ENCODE measurements around the gene ALDH16A1. TPM values are rescaled to one million over a fixed set of nuclear protein-coding genes. Genes with fewer than 3 reads are reported as not detected.

The ALDH16A1 gene
- total and polyA plus RNA-seq, 10 of the 15 experiments (the other 5 are each of a cell fraction or from before 2014, with no cell fraction given) = 1.7 to 49.3 (median 18.1) TPM

DNA sequence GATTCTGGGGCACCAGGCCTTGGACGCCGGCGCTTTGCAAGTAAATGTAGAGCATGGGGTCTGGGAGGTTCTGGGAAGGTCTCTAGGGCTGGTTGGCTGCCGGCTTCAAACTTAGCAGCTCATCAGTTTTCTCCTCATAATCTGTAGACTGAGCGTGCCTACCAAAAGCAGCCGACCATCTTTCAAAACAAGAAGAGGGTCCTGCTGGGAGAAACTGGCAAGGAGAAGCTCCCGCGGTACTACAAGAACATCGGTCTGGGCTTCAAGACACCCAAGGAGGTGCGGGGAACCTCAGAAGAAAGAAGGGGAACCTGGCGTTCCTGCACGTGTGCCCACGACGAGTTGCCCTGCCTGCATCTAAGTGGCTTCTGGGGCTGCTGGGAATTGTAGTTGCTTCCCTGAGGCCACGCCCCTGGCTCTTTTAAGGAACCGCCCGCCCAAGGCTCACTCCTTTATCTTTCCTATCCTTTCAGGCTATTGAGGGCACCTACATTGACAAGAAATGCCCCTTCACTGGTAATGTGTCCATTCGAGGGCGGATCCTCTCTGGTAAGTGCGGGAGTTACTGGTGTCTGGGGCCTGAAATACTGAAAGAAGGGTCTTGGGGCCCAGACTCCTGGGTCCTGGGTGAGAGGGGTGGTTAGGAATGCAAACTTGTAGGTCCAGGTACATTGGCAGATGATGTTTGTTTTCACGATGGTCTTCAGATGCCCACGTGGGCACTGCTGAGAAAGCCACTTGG is 44.2 kb downstream of the ALDH16A1 start (continued):
- TF ChIP-seq, protein P1, sequence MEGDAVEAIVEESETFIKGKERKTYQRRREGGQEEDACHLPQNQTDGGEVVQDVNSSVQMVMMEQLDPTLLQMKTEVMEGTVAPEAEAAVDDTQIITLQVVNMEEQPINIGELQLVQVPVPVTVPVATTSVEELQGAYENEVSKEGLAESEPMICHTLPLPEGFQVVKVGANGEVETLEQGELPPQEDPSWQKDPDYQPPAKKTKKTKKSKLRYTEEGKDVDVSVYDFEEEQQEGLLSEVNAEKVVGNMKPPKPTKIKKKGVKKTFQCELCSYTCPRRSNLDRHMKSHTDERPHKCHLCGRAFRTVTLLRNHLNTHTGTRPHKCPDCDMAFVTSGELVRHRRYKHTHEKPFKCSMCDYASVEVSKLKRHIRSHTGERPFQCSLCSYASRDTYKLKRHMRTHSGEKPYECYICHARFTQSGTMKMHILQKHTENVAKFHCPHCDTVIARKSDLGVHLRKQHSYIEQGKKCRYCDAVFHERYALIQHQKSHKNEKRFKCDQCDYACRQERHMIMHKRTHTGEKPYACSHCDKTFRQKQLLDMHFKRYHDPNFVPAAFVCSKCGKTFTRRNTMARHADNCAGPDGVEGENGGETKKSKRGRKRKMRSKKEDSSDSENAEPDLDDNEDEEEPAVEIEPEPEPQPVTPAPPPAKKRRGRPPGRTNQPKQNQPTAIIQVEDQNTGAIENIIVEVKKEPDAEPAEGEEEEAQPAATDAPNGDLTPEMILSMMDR (IDR thresholded peaks at IDR 0.05 in 2 of 3, conservative IDR thresholded peaks at IDR 0.05 in 1 of 3; ENCODE audit: control insufficient read depth in 2 of 3, extremely low read depth in 1 of 3, insufficient read depth in 1 of 3, low read depth in 3 of 3, low read length in 3 of 3) = no peak
- TF ChIP-seq, protein P2, sequence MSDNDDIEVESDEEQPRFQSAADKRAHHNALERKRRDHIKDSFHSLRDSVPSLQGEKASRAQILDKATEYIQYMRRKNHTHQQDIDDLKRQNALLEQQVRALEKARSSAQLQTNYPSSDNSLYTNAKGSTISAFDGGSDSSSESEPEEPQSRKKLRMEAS (IDR thresholded peaks at IDR 0.05; ENCODE audit: low read depth, low read length) = peak; percentile 77; the same call in 1 of the 2 replicates
- TF ChIP-seq MYB (IDR thresholded peaks at IDR 0.05; ENCODE audit: borderline replicate concordance, low read depth, low read length) (no peak), SP1 (IDR thresholded peaks at IDR 0.05; ENCODE audit: low read depth, low read length) (no peak), SIX5 (IDR thresholded peaks at IDR 0.05; ENCODE audit: low read depth, low read length, severe bottlenecking) (peak; percentile 78), ZSCAN29 (IDR thresholded peaks at IDR 0.05) (no peak), ASH2L (IDR thresholded peaks at IDR 0.05; ENCODE audit: borderline replicate concordance, low read depth) (no peak), BRCA1 (IDR thresholded peaks at IDR 0.05; ENCODE audit: low read depth, low read length) (no peak), IKZF1 (conservative IDR thresholded peaks at IDR 0.05) (no peak), POLR2AphosphoS2 (IDR thresholded peaks at IDR 0.05; ENCODE audit: low read depth, low read length) (no peak), SMC3 (IDR thresholded peaks at IDR 0.05; ENCODE audit: borderline replicate concordance, low read length) (no peak), BACH1 (IDR thresholded peaks at IDR 0.05; ENCODE audit: borderline replicate concordance) (0 out of 2 replicates have a peak, but pooled peaks have one; percentile 23), PML (IDR thresholded peaks at IDR 0.05; ENCODE audit: low read length) (no peak), MEF2A (IDR thresholded peaks at IDR 0.05; ENCODE audit: insufficient read depth, low read depth, low read length) (no peak), GATAD2B (conservative IDR thresholded peaks at IDR 0.05; ENCODE audit: low read depth) (no peak)
- TF ChIP-seq, protein P3, sequence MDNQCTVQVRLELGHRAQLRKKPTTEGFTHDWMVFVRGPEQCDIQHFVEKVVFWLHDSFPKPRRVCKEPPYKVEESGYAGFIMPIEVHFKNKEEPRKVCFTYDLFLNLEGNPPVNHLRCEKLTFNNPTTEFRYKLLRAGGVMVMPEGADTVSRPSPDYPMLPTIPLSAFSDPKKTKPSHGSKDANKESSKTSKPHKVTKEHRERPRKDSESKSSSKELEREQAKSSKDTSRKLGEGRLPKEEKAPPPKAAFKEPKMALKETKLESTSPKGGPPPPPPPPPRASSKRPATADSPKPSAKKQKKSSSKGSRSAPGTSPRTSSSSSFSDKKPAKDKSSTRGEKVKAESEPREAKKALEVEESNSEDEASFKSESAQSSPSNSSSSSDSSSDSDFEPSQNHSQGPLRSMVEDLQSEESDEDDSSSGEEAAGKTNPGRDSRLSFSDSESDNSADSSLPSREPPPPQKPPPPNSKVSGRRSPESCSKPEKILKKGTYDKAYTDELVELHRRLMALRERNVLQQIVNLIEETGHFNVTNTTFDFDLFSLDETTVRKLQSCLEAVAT (IDR thresholded peaks at IDR 0.05) = no peak
- TF ChIP-seq, protein P4, sequence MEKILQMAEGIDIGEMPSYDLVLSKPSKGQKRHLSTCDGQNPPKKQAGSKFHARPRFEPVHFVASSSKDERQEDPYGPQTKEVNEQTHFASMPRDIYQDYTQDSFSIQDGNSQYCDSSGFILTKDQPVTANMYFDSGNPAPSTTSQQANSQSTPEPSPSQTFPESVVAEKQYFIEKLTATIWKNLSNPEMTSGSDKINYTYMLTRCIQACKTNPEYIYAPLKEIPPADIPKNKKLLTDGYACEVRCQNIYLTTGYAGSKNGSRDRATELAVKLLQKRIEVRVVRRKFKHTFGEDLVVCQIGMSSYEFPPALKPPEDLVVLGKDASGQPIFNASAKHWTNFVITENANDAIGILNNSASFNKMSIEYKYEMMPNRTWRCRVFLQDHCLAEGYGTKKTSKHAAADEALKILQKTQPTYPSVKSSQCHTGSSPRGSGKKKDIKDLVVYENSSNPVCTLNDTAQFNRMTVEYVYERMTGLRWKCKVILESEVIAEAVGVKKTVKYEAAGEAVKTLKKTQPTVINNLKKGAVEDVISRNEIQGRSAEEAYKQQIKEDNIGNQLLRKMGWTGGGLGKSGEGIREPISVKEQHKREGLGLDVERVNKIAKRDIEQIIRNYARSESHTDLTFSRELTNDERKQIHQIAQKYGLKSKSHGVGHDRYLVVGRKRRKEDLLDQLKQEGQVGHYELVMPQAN (conservative IDR thresholded peaks at IDR 0.05) = peak; percentile 67; the same call in 1 of the 2 replicates
- TF ChIP-seq, protein P5, sequence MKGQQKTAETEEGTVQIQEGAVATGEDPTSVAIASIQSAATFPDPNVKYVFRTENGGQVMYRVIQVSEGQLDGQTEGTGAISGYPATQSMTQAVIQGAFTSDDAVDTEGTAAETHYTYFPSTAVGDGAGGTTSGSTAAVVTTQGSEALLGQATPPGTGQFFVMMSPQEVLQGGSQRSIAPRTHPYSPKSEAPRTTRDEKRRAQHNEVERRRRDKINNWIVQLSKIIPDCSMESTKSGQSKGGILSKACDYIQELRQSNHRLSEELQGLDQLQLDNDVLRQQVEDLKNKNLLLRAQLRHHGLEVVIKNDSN (IDR thresholded peaks at IDR 0.05; ENCODE audit: borderline replicate concordance, extremely low read length, insufficient read depth, low read depth, low read length) = peak; percentile 55
- TF ChIP-seq, protein P6, sequence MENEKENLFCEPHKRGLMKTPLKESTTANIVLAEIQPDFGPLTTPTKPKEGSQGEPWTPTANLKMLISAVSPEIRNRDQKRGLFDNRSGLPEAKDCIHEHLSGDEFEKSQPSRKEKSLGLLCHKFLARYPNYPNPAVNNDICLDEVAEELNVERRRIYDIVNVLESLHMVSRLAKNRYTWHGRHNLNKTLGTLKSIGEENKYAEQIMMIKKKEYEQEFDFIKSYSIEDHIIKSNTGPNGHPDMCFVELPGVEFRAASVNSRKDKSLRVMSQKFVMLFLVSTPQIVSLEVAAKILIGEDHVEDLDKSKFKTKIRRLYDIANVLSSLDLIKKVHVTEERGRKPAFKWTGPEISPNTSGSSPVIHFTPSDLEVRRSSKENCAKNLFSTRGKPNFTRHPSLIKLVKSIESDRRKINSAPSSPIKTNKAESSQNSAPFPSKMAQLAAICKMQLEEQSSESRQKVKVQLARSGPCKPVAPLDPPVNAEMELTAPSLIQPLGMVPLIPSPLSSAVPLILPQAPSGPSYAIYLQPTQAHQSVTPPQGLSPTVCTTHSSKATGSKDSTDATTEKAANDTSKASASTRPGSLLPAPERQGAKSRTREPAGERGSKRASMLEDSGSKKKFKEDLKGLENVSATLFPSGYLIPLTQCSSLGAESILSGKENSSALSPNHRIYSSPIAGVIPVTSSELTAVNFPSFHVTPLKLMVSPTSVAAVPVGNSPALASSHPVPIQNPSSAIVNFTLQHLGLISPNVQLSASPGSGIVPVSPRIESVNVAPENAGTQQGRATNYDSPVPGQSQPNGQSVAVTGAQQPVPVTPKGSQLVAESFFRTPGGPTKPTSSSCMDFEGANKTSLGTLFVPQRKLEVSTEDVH (IDR thresholded peaks at IDR 0.05; ENCODE audit: low read depth, partially characterized antibody) = no peak

Measured in GM12878 (cell line).